ENCODE data around the gene MEDAG. TPM values are rescaled to one million over a fixed set of nuclear protein-coding genes. Genes with fewer than 3 reads are reported as not detected.

The MEDAG gene
- total RNA-seq, 6 experiments from 2014 or later: 0.24 to 0.44 (median 0.30) TPM; not detected in 3

DNA sequence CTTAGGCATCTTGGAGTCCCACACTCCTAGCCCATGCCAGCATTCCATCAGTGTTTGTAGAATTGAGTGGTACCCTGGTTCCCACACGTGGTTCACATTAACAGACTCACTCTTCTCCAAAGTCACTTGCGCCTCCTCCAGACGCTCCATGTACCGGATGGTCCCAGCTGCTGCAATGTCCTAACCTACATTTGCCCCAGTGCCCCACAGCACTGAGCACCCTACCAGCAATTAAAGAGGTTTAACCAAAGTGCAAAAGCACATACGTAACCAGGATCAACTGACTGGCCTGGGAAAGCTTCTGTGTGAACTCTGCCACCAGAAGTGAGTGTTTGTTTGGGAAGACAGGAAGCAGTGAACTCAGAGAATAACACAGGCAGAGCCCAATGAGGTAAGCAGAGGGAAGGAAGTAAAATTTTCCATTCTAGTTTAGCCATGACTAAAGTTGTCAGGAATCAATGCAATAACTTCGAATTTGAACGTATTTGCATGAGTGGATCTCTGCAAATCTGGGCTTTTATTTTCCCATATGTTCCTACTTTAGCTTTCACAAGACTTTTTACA, 7.3 kb upstream of the MEDAG start:
- TF ChIP-seq, protein P1, sequence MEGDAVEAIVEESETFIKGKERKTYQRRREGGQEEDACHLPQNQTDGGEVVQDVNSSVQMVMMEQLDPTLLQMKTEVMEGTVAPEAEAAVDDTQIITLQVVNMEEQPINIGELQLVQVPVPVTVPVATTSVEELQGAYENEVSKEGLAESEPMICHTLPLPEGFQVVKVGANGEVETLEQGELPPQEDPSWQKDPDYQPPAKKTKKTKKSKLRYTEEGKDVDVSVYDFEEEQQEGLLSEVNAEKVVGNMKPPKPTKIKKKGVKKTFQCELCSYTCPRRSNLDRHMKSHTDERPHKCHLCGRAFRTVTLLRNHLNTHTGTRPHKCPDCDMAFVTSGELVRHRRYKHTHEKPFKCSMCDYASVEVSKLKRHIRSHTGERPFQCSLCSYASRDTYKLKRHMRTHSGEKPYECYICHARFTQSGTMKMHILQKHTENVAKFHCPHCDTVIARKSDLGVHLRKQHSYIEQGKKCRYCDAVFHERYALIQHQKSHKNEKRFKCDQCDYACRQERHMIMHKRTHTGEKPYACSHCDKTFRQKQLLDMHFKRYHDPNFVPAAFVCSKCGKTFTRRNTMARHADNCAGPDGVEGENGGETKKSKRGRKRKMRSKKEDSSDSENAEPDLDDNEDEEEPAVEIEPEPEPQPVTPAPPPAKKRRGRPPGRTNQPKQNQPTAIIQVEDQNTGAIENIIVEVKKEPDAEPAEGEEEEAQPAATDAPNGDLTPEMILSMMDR (IDR thresholded peaks at IDR 0.05): no peak
- no peak for TF ChIP-seq POLR2A (IDR thresholded peaks at IDR 0.05)
- no peaks in the 10 kb centered on the region for H3K27me3 ChIP-seq
- no peaks in the 10 kb centered on the region for H3K4me1 ChIP-seq
- intact Hi-C loops (cut with DNase I): no loop called here
- no peaks in the 10 kb centered on the region for H3K9me3 ChIP-seq
- ATAC-seq (peak; percentile 66 to 94 (median 75)), DNase-seq (no peak)
- no peak overlapping the region for H3K4me3 ChIP-seq
- 35% methylated on average over 7 of the region's 7 CpGs for WGBS (ENCODE audit: insufficient coverage, low coverage, low lambda C conversion rate, missing lambda C conversion rate)
- peak overlapping the region in 1 of 3 donors; percentile 12 for H3K27ac ChIP-seq
- no peaks in the 10 kb centered on the region for H3K36me3 ChIP-seq

DNA sequence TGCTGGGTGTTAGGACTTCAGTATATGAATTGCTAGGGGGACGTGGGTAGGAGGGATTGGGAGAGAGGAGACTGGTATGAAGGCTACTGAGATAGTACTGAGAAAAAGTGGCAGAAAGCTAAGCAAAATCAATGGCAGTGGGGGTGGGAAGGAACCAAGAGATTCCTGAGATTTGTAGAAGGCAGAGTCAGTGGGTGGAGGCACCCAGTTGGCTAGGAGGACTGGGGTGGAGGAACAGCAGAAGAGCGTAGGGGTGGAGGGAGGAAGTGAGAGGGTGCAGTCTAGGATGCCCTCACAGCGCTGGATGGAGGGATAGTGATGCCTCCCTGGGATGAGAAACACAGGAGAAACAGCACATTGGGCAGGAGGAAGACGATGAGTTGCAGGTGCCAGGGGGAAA, 5.6 kb upstream of the MEDAG start:
- H3K27ac ChIP-seq: no peak overlapping the region
- ATAC-seq (no peak), DNase-seq (no peak)
- H3K9me3 ChIP-seq: no peaks in the 10 kb centered on the region
- peaks cover 0 to 5% of the 10 kb centered on the region in 2 donors for H3K27me3 ChIP-seq
- intact Hi-C loops (cut with DNase I): no loop called here
- H3K36me3 ChIP-seq: no peaks in the 10 kb centered on the region
- no peak overlapping the region for H3K4me3 ChIP-seq
- TF ChIP-seq POLR2A (IDR thresholded peaks at IDR 0.05): no peak
- TF ChIP-seq, protein P1 (IDR thresholded peaks at IDR 0.05): no peak
- no peaks in the 10 kb centered on the region for H3K4me1 ChIP-seq
- 59% methylated on average over 4 of the region's 4 CpGs for WGBS (ENCODE audit: insufficient coverage, low coverage, low lambda C conversion rate, missing lambda C conversion rate)

DNA sequence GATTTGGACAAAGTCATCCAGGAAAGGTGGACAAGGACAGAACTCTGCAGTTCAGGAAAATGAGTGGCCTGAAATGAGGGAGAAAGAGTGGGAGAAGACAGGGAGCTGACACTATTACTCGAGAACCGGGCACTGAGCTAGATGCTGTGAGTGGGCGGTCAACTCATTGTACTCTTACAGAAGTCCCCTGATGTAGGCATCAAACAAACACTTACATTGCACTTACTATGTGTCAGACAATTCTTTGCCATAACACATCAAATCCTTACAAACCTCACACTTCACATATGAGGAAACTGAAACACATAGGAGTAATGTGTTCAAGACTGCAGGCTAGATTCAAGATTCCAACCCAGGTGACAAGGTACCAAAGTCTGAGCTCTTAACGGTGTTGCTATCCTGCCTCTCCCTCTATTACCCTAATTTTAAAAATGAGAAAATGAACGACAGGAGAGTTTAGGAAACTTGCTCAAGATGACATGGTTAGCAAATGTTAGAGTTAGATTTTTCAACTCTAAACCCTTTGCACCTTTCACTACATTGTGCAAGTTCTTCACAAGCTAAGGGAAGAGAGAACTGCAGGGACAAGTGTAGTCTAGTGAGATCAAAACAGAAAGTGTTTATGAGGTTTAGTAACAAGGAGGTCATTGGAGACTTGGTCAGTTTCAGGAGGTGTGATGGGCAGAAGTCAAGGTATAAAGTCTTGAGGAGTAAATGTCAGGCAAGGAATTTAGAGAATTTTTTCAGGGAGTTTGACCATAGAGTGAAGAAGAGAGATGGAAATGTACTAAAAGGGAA, 4.9 kb upstream of the MEDAG start:
- no peaks in the 10 kb centered on the region for H3K9me3 ChIP-seq

DNA sequence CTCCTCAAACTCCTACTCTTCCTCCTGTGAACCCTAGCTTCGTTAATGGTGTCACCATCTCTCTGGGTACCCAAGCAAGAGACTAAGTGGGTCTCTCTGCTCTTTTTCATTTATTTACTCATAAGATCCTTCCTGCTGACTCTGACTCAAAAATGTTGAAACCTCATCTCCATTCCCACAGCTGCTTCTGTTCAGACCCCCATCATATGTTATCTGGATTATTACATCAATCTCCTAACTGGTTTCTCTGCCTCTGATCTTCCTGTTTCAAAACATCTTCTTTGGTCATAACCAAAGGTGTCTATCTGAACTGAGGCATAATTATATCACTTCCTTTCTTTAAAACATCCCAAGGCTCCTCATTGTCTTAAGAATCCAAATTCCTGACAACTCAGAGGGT, 2.0 kb upstream of the MEDAG start:
- no peak for ATAC-seq
- no peak overlapping the region for H3K27ac ChIP-seq
- no peaks in the 10 kb centered on the region for H3K9me3 ChIP-seq
- peaks cover 0 to 12% of the 10 kb centered on the region in 2 donors for H3K27me3 ChIP-seq
- no peak for DNase-seq
- H3K4me3 ChIP-seq: no peak overlapping the region
- TF ChIP-seq, protein P1 (IDR thresholded peaks at IDR 0.05): no peak
- no peak for TF ChIP-seq POLR2A (IDR thresholded peaks at IDR 0.05)
- no peaks in the 10 kb centered on the region for H3K36me3 ChIP-seq
- intact Hi-C loops (cut with DNase I): no loop called here
- WGBS (ENCODE audit: insufficient coverage, low coverage, low lambda C conversion rate, missing lambda C conversion rate): 60% methylated on average over 1 of the region's 1 CpG
- no peaks in the 10 kb centered on the region for H3K4me1 ChIP-seq

More for the DNA sequence above, 4.9 kb upstream of the MEDAG start:
- H3K27ac ChIP-seq: no peak overlapping the region
- no peaks in the 10 kb centered on the region for H3K36me3 ChIP-seq
- DNase-seq (no peak), ATAC-seq (no peak)
- peaks cover 0 to 10% of the 10 kb centered on the region in 2 donors for H3K27me3 ChIP-seq
- no peaks in the 10 kb centered on the region for H3K4me1 ChIP-seq
- intact Hi-C loops (cut with DNase I): no loop called here
- WGBS (ENCODE audit: insufficient coverage, low coverage, low lambda C conversion rate, missing lambda C conversion rate): 58% methylated on average over 3 of the region's 5 CpGs
- no peak overlapping the region for H3K4me3 ChIP-seq
- TF ChIP-seq, protein P1 (IDR thresholded peaks at IDR 0.05): no peak
- TF ChIP-seq POLR2A (IDR thresholded peaks at IDR 0.05): no peak

Measured in right lobe of liver (tissue), 6 donors.